MM.1S (cell line): Measurements from ENCODE around the gene PLBD2.

Experiments used
- EZH2phosphoT487 ChIP-seq: fragments of 300-600 bp; sonication (generic); IDR thresholded peaks from 2 replicates; pipeline ENCODE4 v1.6.1; 2018; ENCODE audit warnings: antibody characterized with exemption, low read length
- TF ChIP-seq, protein P1 (sequence below): fragments of 300-600 bp; sonication (generic); IDR thresholded peaks from 2 replicates; pipeline ENCODE4 v1.5.1; 2016; ENCODE audit warnings: antibody characterized with exemption, low read length, mixed read lengths

DNA sequence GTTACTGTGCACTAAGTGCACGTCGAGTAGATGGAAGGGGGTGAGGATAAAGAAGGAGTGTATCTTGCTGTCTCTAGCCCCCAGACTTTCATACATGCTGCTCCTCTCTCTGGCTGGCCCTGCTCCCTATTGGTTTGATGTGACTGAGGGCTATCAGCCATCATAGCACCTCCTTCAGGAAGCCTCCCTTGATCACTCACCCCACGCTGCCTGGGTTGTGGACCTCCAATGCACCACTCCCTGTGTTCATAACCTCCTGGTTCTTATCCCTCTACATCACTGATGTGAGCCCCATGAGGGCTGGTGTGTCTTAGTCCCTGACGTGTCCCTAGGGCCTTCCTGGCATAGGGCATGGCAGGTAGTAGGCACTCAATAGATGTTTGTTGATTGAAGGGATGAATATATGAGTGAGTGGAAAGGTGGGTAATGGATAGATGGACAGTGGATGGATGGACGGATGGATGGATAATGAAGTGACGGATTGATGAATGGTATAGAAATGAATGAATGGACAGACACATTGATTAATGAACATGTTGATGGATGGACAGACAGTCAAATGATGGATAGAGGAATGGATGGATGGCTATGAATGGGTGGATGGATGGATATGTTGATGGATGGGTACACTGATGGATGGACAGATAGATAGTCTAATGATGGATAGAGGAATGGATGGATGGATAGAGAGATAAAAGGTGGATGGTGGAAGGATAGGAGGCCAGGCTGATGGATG is 78.8 kb downstream of the PLBD2 start:
- TF ChIP-seq, protein P1, sequence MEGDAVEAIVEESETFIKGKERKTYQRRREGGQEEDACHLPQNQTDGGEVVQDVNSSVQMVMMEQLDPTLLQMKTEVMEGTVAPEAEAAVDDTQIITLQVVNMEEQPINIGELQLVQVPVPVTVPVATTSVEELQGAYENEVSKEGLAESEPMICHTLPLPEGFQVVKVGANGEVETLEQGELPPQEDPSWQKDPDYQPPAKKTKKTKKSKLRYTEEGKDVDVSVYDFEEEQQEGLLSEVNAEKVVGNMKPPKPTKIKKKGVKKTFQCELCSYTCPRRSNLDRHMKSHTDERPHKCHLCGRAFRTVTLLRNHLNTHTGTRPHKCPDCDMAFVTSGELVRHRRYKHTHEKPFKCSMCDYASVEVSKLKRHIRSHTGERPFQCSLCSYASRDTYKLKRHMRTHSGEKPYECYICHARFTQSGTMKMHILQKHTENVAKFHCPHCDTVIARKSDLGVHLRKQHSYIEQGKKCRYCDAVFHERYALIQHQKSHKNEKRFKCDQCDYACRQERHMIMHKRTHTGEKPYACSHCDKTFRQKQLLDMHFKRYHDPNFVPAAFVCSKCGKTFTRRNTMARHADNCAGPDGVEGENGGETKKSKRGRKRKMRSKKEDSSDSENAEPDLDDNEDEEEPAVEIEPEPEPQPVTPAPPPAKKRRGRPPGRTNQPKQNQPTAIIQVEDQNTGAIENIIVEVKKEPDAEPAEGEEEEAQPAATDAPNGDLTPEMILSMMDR: no peak
- no peak for TF ChIP-seq EZH2phosphoT487
